B cell (primary cell): ENCODE results near the gene ZNF346.

Source experiments
- EZH2 ChIP-seq: IDR thresholded peaks from 2 replicates; pipeline ENCODE4 v1.6.1; 2012; ENCODE audit warnings: borderline replicate concordance, low read depth, mild to moderate bottlenecking, moderate library complexity, low read length; ENCODE audit not compliant: insufficient read depth, poor library complexity, severe bottlenecking
- TF ChIP-seq, protein P1 (sequence below): fragments of 200-600 bp; IDR thresholded peaks from one replicate; pipeline ENCODE4 v1.8.0; 2022; ENCODE audit warnings: antibody characterized with exemption, mild to moderate bottlenecking

DNA sequence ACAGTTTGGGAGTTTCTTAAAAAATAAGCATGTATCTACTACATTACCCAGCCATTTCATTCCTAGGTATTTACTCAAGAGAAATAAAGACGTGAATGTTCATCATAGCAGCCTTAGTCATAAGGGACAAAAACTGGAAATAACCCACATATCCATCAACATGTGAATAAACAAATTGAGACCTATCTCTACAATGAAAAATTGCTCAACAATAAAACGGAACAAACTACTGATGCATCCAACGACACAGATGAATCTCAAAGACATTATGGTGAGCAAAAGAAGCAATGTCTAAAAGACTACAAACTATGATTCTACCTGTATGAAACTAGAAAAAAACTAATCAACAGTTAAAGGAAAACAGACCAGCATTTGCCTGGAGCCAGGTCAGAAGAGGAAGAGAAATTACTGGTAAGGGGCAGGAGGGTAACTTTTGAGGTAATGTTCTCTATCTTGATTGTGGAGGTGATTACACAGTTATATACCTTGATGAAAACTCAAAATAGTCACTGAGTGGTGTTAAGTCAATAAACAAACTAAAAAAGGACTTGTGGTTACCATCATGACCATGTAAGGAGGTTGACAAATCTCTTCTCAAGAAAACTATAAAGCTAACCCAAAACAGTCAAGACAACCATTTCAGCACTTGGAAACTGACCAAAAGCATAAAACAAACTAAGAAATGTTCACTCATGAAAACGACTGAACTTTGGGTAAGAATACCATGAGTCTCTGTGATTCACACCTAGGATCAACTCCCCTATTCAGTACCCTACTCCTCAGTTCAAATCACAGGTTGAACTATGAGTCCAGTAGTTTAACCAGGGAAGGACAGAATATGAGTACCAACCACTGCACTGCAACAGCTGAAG lies 26.4 kb upstream of the ZNF346 start:
- TF ChIP-seq, protein P1, sequence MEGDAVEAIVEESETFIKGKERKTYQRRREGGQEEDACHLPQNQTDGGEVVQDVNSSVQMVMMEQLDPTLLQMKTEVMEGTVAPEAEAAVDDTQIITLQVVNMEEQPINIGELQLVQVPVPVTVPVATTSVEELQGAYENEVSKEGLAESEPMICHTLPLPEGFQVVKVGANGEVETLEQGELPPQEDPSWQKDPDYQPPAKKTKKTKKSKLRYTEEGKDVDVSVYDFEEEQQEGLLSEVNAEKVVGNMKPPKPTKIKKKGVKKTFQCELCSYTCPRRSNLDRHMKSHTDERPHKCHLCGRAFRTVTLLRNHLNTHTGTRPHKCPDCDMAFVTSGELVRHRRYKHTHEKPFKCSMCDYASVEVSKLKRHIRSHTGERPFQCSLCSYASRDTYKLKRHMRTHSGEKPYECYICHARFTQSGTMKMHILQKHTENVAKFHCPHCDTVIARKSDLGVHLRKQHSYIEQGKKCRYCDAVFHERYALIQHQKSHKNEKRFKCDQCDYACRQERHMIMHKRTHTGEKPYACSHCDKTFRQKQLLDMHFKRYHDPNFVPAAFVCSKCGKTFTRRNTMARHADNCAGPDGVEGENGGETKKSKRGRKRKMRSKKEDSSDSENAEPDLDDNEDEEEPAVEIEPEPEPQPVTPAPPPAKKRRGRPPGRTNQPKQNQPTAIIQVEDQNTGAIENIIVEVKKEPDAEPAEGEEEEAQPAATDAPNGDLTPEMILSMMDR: no peak
- TF ChIP-seq EZH2: no peak
